Type B pancreatic cell (in vitro differentiated cells): ENCODE results near the gene HEXIM1. TPM values are rescaled to one million over a fixed set of nuclear protein-coding genes. Genes with fewer than 3 reads are reported as not detected.

Experiments
- DNase-seq: peaks from one replicate; pipeline ENCODE4 v3.0.0; 2021; ENCODE audit warnings: mixed read lengths; ENCODE audit not compliant: unreplicated experiment; ENCODE audit errors: extremely low spot score
- H3K27ac Mint-ChIP-seq: 2 replicates; pipeline ENCODE4 v1.8.0; 2021; ENCODE audit warnings: mild to moderate bottlenecking, mixed read lengths
- H3K27me3 Mint-ChIP-seq: 2 replicates; pipeline ENCODE4 v1.8.0; 2021; ENCODE audit warnings: mixed read lengths
- H3K36me3 Mint-ChIP-seq: 2 replicates; pipeline ENCODE4 v1.8.0; 2021; ENCODE audit warnings: mixed read lengths
- H3K4me1 Mint-ChIP-seq: one replicate; pipeline ENCODE4 v1.8.0; 2021; ENCODE audit warnings: mixed read lengths; ENCODE audit not compliant: unreplicated experiment
- H3K4me3 Mint-ChIP-seq: 2 replicates; pipeline ENCODE4 v1.8.0; 2021; ENCODE audit warnings: mild to moderate bottlenecking, mixed read lengths
- H3K9me3 Mint-ChIP-seq: 2 replicates; pipeline ENCODE4 v1.8.0; 2021; ENCODE audit warnings: mixed read lengths
- CTCF ChIP-seq: fragments of 200-600 bp; sonication (generic); conservative IDR thresholded peaks from 2 replicates; pipeline ENCODE4 v1.5.0; 2021; ENCODE audit warnings: antibody characterized with exemption, mild to moderate bottlenecking
- total RNA-seq: library from RNA; stranded (reverse); gene quantifications from 2 replicates; pipeline ENCODE4 v1.2.1, GENCODE V29; 2021; ENCODE audit warnings: low replicate concordance

The HEXIM1 gene
- total RNA-seq, 1 donor from 2014 or later: 27.5 TPM

GRCh38 chr17:45164734-45165269 lies 16.5 kb downstream of the HEXIM1 start:
- peaks cover 15% of the 10 kb centered on the region for H3K36me3 Mint-ChIP-seq
- H3K27ac Mint-ChIP-seq: no peak overlapping the region
- no peaks in the 10 kb centered on the region for H3K9me3 Mint-ChIP-seq
- no peaks in the 10 kb centered on the region for H3K27me3 Mint-ChIP-seq
- TF ChIP-seq CTCF: no peak
- no peak for DNase-seq
- peaks cover 7% of the 10 kb centered on the region for H3K4me1 Mint-ChIP-seq
- H3K4me3 Mint-ChIP-seq: no peak overlapping the region

- Mint-ChIP-seq H3K27ac (no peak overlapping the region), H3K4me1 (peaks cover 18% of the 10 kb centered on the region), H3K9me3 (no peaks in the 10 kb centered on the region), H3K36me3 (peaks cover 9% of the 10 kb centered on the region), H3K27me3 (no peaks in the 10 kb centered on the region), H3K4me3 (no peak overlapping the region)
- TF ChIP-seq CTCF: no peak
- DNase-seq: no peak
Measured at GRCh38 chr17:45168991-45169752, 20.9 kb downstream of the HEXIM1 start.

GRCh38 chr17:45170280-45170930 lies 22.1 kb downstream of the HEXIM1 start:
- peak overlapping the region; percentile 57 for H3K4me3 Mint-ChIP-seq
- no peak for DNase-seq
- H3K4me1 Mint-ChIP-seq: peaks cover 18% of the 10 kb centered on the region
- no peaks in the 10 kb centered on the region for H3K9me3 Mint-ChIP-seq
- H3K36me3 Mint-ChIP-seq: peaks cover 4% of the 10 kb centered on the region
- no peaks in the 10 kb centered on the region for H3K27me3 Mint-ChIP-seq
- H3K27ac Mint-ChIP-seq: peak overlapping the region; percentile 97
- TF ChIP-seq CTCF: no peak

GRCh38 chr17:45170931-45171337 lies 22.7 kb downstream of the HEXIM1 start:
- TF ChIP-seq CTCF: no peak
- peaks cover 18% of the 10 kb centered on the region for H3K4me1 Mint-ChIP-seq
- DNase-seq: no peak
- H3K4me3 Mint-ChIP-seq: peak overlapping the region; percentile 57
- H3K9me3 Mint-ChIP-seq: no peaks in the 10 kb centered on the region
- peaks cover 4% of the 10 kb centered on the region for H3K36me3 Mint-ChIP-seq
- H3K27me3 Mint-ChIP-seq: no peaks in the 10 kb centered on the region
- H3K27ac Mint-ChIP-seq: peak overlapping the region; percentile 97

- no peaks in the 10 kb centered on the region for H3K27me3 Mint-ChIP-seq
Measured at GRCh38 chr17:45171338-45172231, 23.3 kb downstream of the HEXIM1 start.

More at GRCh38 chr17:45171338-45172231, 23.3 kb downstream of the HEXIM1 start:
- H3K27ac Mint-ChIP-seq: peak overlapping the region; percentile 97
- no peaks in the 10 kb centered on the region for H3K9me3 Mint-ChIP-seq
- no peak for TF ChIP-seq CTCF
- DNase-seq: no peak
- H3K4me3 Mint-ChIP-seq: peak overlapping the region; percentile 57
- H3K36me3 Mint-ChIP-seq: no peaks in the 10 kb centered on the region
- H3K4me1 Mint-ChIP-seq: peaks cover 18% of the 10 kb centered on the region
